Measurements from ENCODE around the gene TMEM200A. TPM values are rescaled to one million over a fixed set of nuclear protein-coding genes. Genes with fewer than 3 reads are reported as not detected.

TMEM200A gene
- total and polyA plus RNA-seq, 8 donors, result 0.23 to 8.8 (median 1.3) TPM; not detected in 2

DNA sequence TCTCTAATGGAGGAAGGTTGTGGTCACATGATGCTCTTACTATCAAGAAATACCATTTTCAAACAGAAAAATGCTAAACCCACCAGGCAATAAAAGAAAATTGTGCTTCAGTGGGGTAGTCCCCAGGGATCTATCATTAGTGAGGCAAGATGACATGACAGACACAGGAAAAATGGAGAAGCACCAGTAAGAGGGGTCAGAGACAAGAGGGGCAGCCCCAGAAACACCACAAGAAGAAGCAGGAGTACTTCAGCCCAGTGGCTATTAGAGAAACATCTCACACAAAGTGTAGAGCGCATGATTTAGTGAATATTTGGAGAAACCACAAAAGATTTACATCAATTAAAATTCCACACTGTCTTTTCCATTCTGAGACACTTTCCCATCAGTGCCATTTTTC is 10.2 kb upstream of the TMEM200A start:
- no peak overlapping the region for H3K4me3 ChIP-seq
- TF ChIP-seq POLR2AphosphoS5 (IDR thresholded peaks at IDR 0.05) (no peak), EP300 (IDR thresholded peaks at IDR 0.05) (no peak), POLR2A (IDR thresholded peaks at IDR 0.05) (no peak)
- TF ChIP-seq, protein P1, sequence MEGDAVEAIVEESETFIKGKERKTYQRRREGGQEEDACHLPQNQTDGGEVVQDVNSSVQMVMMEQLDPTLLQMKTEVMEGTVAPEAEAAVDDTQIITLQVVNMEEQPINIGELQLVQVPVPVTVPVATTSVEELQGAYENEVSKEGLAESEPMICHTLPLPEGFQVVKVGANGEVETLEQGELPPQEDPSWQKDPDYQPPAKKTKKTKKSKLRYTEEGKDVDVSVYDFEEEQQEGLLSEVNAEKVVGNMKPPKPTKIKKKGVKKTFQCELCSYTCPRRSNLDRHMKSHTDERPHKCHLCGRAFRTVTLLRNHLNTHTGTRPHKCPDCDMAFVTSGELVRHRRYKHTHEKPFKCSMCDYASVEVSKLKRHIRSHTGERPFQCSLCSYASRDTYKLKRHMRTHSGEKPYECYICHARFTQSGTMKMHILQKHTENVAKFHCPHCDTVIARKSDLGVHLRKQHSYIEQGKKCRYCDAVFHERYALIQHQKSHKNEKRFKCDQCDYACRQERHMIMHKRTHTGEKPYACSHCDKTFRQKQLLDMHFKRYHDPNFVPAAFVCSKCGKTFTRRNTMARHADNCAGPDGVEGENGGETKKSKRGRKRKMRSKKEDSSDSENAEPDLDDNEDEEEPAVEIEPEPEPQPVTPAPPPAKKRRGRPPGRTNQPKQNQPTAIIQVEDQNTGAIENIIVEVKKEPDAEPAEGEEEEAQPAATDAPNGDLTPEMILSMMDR (IDR thresholded peaks at IDR 0.05), result no peak
- H3K27me3 ChIP-seq, result no peaks in the 10 kb centered on the region
- WGBS, 5 donors, result 94 to 100% (median 97%) methylated on average over 1 of the region's 1 CpG
- H3K36me3 ChIP-seq, result no peaks in the 10 kb centered on the region
- H3K4me1 ChIP-seq, result no peaks in the 10 kb centered on the region
- DNase-seq, result no peak
- H3K9me3 ChIP-seq, result no peaks in the 10 kb centered on the region
- intact Hi-C loops (cut with DNase I; ENCODE audit: low total_unique reads), result no loop called here
- H3K27ac ChIP-seq, result no peak overlapping the region

DNA sequence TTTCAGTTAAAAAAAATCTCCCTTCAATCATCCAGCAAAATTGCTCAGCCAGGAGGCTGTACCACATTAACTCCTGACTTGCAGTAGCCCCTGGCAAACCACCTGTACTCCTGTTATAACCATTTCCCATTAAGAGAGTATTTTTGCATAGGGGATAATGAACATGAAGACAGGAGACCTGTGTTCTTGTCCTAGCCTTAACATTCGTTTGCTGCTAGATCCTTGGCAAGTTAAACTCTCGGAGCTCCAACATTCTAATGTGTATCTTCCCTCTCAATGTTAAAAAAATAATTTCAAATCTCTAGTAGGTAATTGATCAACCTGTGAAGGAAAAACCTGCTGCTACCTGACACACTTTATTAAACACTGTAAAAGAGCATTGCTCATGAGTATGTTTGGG is 8.4 kb upstream of the TMEM200A start:
- WGBS, 5 donors, result 33 to 67% (median 57%) methylated on average over 2 of the region's 2 CpGs
- Histone ChIP-seq H3K36me3 (no peaks in the 10 kb centered on the region), H3K4me1 (no peaks in the 10 kb centered on the region), H3K4me3 (no peak overlapping the region), H3K27ac (no peak overlapping the region), H3K27me3 (no peaks in the 10 kb centered on the region), H3K9me3 (no peaks in the 10 kb centered on the region)
- no peak for DNase-seq
- intact Hi-C loops (cut with DNase I; ENCODE audit: low total_unique reads), result no loop called here
- TF ChIP-seq POLR2AphosphoS5 (IDR thresholded peaks at IDR 0.05), result no peak
- TF ChIP-seq, protein P1 (IDR thresholded peaks at IDR 0.05), result no peak
- TF ChIP-seq EP300 (IDR thresholded peaks at IDR 0.05), result no peak
- no peak for TF ChIP-seq POLR2A (IDR thresholded peaks at IDR 0.05)

DNA sequence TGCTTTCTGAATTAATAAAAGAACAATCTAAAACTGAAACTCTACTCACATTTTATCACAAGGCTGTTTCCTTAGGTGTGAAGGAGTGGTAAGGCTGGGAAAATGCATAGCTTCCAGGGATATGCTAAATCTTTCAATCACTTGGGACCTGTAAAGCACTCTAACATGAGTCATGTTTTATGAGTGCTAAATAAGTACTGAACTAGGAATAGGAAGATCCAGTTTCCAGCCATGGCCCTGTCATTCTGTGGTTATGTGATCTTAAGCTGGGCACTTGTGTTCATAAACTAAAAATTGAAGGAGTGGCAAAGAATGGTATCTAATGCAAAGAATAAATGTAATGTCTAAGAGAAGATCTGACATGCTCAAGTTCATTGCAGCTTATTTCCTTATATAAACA is 6.1 kb upstream of the TMEM200A start:
- Histone ChIP-seq H3K4me3 (no peak overlapping the region), H3K27ac (no peak overlapping the region), H3K27me3 (peaks cover 0 to 12% (median 0%) of the 10 kb centered on the region in 3 donors), H3K36me3 (no peaks in the 10 kb centered on the region), H3K4me1 (no peaks in the 10 kb centered on the region), H3K9me3 (no peaks in the 10 kb centered on the region)
- TF ChIP-seq POLR2A (IDR thresholded peaks at IDR 0.05) (no peak), POLR2AphosphoS5 (IDR thresholded peaks at IDR 0.05) (no peak), EP300 (IDR thresholded peaks at IDR 0.05) (no peak)
- TF ChIP-seq, protein P1 (IDR thresholded peaks at IDR 0.05), result no peak
- DNase-seq, result no peak
- intact Hi-C loops (cut with DNase I; ENCODE audit: low total_unique reads), result no loop called here

DNA sequence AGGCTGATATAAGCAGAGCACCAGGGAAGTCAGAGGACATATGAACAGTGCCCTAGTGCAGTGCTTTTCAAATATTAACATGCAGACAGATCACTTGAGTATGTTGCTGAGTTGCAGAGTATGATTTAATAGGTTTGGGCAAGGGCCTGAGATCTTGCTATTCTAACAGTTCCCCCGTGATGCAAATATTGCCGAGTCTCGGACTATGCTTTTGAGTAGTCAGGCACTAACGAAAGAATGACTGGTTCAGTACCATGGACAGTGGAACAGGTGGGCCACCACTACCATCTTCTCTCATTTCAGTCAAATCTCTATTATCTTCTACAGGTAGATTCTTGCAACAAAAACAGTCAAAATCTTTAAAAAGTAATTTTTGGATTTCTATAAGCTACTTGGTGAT is 3.7 kb upstream of the TMEM200A start:
- Histone ChIP-seq H3K4me3 (no peak overlapping the region), H3K36me3 (no peaks in the 10 kb centered on the region), H3K4me1 (peaks cover 0 to 22% (median 18%) of the 10 kb centered on the region in 4 donors), H3K27me3 (peaks cover 0 to 36% (median 21%) of the 10 kb centered on the region in 3 donors), H3K9me3 (no peaks in the 10 kb centered on the region), H3K27ac (no peak overlapping the region)
- peak in 1 of 2 donors; percentile 60 for DNase-seq
- 49 to 69% (median 57%) methylated on average over 4 of the region's 4 CpGs for WGBS, 5 donors
- intact Hi-C loops (cut with DNase I; ENCODE audit: low total_unique reads), result no loop called here
- TF ChIP-seq, protein P1 (IDR thresholded peaks at IDR 0.05), result no peak
- TF ChIP-seq POLR2AphosphoS5 (IDR thresholded peaks at IDR 0.05) (no peak), EP300 (IDR thresholded peaks at IDR 0.05) (no peak), POLR2A (IDR thresholded peaks at IDR 0.05) (no peak)

All from stomach (tissue), 9 donors.